ENCODE results near the gene PAX5. TPM values are rescaled to one million over a fixed set of nuclear protein-coding genes. Genes with fewer than 3 reads are reported as not detected.

The PAX5 gene
- polyA plus RNA-seq, 1 donor from 2014 or later: not detected

DNA sequence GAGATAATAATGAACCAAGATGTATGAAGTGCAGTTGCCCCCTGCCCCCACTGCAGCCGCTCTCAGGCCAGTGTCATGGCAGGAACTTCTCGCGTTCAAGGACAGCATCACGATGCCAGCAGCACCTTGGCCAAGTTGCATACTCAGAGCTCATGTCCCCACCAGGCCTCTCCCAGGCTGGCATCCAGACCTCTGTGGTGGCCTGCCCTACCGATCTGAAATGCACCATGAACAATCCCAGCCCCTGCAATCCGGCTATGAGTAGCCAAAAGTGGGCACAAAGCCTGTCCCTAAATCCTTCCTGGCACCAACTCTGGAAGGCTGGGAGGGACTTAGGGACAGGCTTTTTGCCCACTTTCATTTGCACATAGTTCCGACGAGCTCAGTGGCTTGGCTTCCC is 140.9 kb downstream of the PAX5 start:
- no peak overlapping the region for H3K9ac ChIP-seq (ENCODE audit: low read length)
- no peaks in the 10 kb centered on the region for H3F3A ChIP-seq (ENCODE audit: insufficient read depth, low read length, poor library complexity, severe bottlenecking)
- no peaks in the 10 kb centered on the region for H3K36me3 ChIP-seq (ENCODE audit: insufficient read depth, low read length)
- H4K20me1 ChIP-seq (ENCODE audit: insufficient read depth): no peaks in the 10 kb centered on the region
- no peak overlapping the region for H3K4me3 ChIP-seq (ENCODE audit: low read length)
- no peaks in the 10 kb centered on the region for H3K79me2 ChIP-seq (replicated peaks; ENCODE audit: insufficient read depth, low read length)
- no peak for TF ChIP-seq POLR2AphosphoS5 (IDR thresholded peaks at IDR 0.05)
- no peak for TF ChIP-seq EP300 (conservative IDR thresholded peaks at IDR 0.05; ENCODE audit: poor library complexity, severe bottlenecking)
- no peak for TF ChIP-seq TAF1 (IDR thresholded peaks at IDR 0.05; ENCODE audit: low read depth)
- TF ChIP-seq, protein P1, sequence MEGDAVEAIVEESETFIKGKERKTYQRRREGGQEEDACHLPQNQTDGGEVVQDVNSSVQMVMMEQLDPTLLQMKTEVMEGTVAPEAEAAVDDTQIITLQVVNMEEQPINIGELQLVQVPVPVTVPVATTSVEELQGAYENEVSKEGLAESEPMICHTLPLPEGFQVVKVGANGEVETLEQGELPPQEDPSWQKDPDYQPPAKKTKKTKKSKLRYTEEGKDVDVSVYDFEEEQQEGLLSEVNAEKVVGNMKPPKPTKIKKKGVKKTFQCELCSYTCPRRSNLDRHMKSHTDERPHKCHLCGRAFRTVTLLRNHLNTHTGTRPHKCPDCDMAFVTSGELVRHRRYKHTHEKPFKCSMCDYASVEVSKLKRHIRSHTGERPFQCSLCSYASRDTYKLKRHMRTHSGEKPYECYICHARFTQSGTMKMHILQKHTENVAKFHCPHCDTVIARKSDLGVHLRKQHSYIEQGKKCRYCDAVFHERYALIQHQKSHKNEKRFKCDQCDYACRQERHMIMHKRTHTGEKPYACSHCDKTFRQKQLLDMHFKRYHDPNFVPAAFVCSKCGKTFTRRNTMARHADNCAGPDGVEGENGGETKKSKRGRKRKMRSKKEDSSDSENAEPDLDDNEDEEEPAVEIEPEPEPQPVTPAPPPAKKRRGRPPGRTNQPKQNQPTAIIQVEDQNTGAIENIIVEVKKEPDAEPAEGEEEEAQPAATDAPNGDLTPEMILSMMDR (IDR thresholded peaks at IDR 0.05; ENCODE audit: poor library complexity, severe bottlenecking): no peak
- no peak for TF ChIP-seq MXI1 (conservative IDR thresholded peaks at IDR 0.05; ENCODE audit: poor library complexity, severe bottlenecking)
- TF ChIP-seq EZH2 (IDR thresholded peaks at IDR 0.05; ENCODE audit: borderline replicate concordance, insufficient read depth, low read length, poor library complexity, severe bottlenecking): no peak
- no peak for TF ChIP-seq SMC3 (conservative IDR thresholded peaks at IDR 0.05; ENCODE audit: poor library complexity)
- TF ChIP-seq RAD21 (conservative IDR thresholded peaks at IDR 0.05): no peak
- TF ChIP-seq, protein P2, sequence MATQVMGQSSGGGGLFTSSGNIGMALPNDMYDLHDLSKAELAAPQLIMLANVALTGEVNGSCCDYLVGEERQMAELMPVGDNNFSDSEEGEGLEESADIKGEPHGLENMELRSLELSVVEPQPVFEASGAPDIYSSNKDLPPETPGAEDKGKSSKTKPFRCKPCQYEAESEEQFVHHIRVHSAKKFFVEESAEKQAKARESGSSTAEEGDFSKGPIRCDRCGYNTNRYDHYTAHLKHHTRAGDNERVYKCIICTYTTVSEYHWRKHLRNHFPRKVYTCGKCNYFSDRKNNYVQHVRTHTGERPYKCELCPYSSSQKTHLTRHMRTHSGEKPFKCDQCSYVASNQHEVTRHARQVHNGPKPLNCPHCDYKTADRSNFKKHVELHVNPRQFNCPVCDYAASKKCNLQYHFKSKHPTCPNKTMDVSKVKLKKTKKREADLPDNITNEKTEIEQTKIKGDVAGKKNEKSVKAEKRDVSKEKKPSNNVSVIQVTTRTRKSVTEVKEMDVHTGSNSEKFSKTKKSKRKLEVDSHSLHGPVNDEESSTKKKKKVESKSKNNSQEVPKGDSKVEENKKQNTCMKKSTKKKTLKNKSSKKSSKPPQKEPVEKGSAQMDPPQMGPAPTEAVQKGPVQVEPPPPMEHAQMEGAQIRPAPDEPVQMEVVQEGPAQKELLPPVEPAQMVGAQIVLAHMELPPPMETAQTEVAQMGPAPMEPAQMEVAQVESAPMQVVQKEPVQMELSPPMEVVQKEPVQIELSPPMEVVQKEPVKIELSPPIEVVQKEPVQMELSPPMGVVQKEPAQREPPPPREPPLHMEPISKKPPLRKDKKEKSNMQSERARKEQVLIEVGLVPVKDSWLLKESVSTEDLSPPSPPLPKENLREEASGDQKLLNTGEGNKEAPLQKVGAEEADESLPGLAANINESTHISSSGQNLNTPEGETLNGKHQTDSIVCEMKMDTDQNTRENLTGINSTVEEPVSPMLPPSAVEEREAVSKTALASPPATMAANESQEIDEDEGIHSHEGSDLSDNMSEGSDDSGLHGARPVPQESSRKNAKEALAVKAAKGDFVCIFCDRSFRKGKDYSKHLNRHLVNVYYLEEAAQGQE (IDR thresholded peaks at IDR 0.05; ENCODE audit: borderline replicate concordance): no peak
- no peaks in the 10 kb centered on the region for H3K9me2 ChIP-seq (ENCODE audit: insufficient read depth, low read length)
- H3K27me3 ChIP-seq (ENCODE audit: insufficient read depth, low read depth, low read length): no peaks in the 10 kb centered on the region
- no peak overlapping the region for H2AFZ ChIP-seq (ENCODE audit: low read depth, low read length)
- no peak overlapping the region for H3K27ac ChIP-seq (ENCODE audit: low read length)
- no peaks in the 10 kb centered on the region for H3K9me3 ChIP-seq (ENCODE audit: low read length)
- H3K4me2 ChIP-seq (ENCODE audit: low read length): no peak overlapping the region

DNA sequence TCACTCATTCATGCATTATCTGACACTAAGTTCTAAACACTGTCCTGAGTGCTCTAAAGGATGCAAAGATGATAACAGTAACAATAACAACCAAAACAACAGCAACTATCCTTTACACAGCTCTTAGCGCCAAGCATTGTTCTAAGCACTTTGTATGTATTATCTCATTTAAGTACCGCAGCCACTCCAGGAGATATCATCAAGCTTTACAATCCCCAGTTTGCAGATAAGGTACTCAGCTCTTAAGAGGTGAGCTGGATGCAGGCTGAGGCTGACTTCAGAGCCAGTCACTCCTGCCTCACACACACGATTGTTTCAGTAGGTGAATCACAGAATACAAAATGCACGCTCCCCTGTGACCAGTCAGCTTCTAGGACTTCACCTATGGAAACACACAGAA is 141.8 kb downstream of the PAX5 start:
- Histone ChIP-seq H3K9me2 (ENCODE audit: insufficient read depth, low read length) (no peaks in the 10 kb centered on the region), H4K20me1 (ENCODE audit: insufficient read depth) (no peaks in the 10 kb centered on the region), H2AFZ (ENCODE audit: low read depth, low read length) (no peak overlapping the region), H3F3A (ENCODE audit: insufficient read depth, low read length, poor library complexity, severe bottlenecking) (no peaks in the 10 kb centered on the region), H3K9me3 (ENCODE audit: low read length) (no peaks in the 10 kb centered on the region), H3K79me2 (replicated peaks; ENCODE audit: insufficient read depth, low read length) (no peaks in the 10 kb centered on the region), H3K27me3 (ENCODE audit: insufficient read depth, low read depth, low read length) (no peaks in the 10 kb centered on the region), H3K36me3 (ENCODE audit: insufficient read depth, low read length) (no peaks in the 10 kb centered on the region), H3K4me2 (ENCODE audit: low read length) (no peak overlapping the region), H3K27ac (ENCODE audit: low read length) (no peak overlapping the region), H3K4me3 (ENCODE audit: low read length) (no peak overlapping the region), H3K9ac (ENCODE audit: low read length) (no peak overlapping the region)
- TF ChIP-seq EZH2 (IDR thresholded peaks at IDR 0.05; ENCODE audit: borderline replicate concordance, insufficient read depth, low read length, poor library complexity, severe bottlenecking): no peak
- TF ChIP-seq, protein P1 (IDR thresholded peaks at IDR 0.05; ENCODE audit: poor library complexity, severe bottlenecking): no peak
- no peak for TF ChIP-seq POLR2AphosphoS5 (IDR thresholded peaks at IDR 0.05)
- no peak for TF ChIP-seq SMC3 (conservative IDR thresholded peaks at IDR 0.05; ENCODE audit: poor library complexity)
- no peak for TF ChIP-seq EP300 (conservative IDR thresholded peaks at IDR 0.05; ENCODE audit: poor library complexity, severe bottlenecking)
- no peak for TF ChIP-seq RAD21 (conservative IDR thresholded peaks at IDR 0.05)
- TF ChIP-seq, protein P2 (IDR thresholded peaks at IDR 0.05; ENCODE audit: borderline replicate concordance): no peak
- no peak for TF ChIP-seq MXI1 (conservative IDR thresholded peaks at IDR 0.05; ENCODE audit: poor library complexity, severe bottlenecking)
- no peak for TF ChIP-seq TAF1 (IDR thresholded peaks at IDR 0.05; ENCODE audit: low read depth)
